HG03575 (cell line): ENCODE measurements around the gene ADGRF3.
A peak's percentile ranks its signal among the peaks of the same experiment; 100 is the strongest.
"Not testable (repeated sequence)": the region's sequence is repeated elsewhere in the genome, so short reads cannot be mapped to it uniquely, and the experiment has no call there.

ENCODE experiments used
- ATAC-seq: cut with Tn5 transposase; IDR thresholded peaks from one replicate; pipeline ENCODE4 v1.9.1; 2021; ENCODE audit not compliant: unreplicated experiment, insufficient number of reproducible peaks, low FRiP score; ENCODE audit errors: extremely low read depth

The ADGRF3 gene

GRCh38 chr2:26352892-26353291, 6.3 kb upstream of the ADGRF3 start:
- no peak for ATAC-seq

GRCh38 chr2:26351375-26352090, 4.9 kb upstream of the ADGRF3 start:
- ATAC-seq, result no peak

GRCh38 chr2:26349690-26350089, 3.1 kb upstream of the ADGRF3 start:
- ATAC-seq, result no peak

- ATAC-seq, result no peak
These were observed 787 bp upstream of the ADGRF3 start for GRCh38 chr2:26347286-26347865.

GRCh38 chr2:26345545-26346453, 790 bp downstream of the ADGRF3 start, which contains the start of gene SELENOI:
TSS of gene SELENOI (plus strand) at chr2:26346143. CDS start at chr2:26346233, 90 bp downstream.
- peak; percentile 65 for ATAC-seq

GRCh38 chr2:26345283-26345544, 1.4 kb downstream of the ADGRF3 start:
- ATAC-seq, result no peak

- no peak for ATAC-seq
These were observed 1.9 kb downstream of the ADGRF3 start for GRCh38 chr2:26344581-26345282.

- ATAC-seq, result no peak
These were observed 5.8 kb downstream of the ADGRF3 start for GRCh38 chr2:26340831-26341230.

- no peak for ATAC-seq
These were observed 9.3 kb downstream of the ADGRF3 start for GRCh38 chr2:26337298-26337697.

GRCh38 chr2:26336719-26337118, 9.9 kb downstream of the ADGRF3 start:
- no peak for ATAC-seq

- ATAC-seq, result no peak
These were observed 11.4 kb downstream of the ADGRF3 start for GRCh38 chr2:26335231-26335630.

- ATAC-seq, result no peak
These were observed 13.3 kb downstream of the ADGRF3 start for GRCh38 chr2:26333293-26333692.

GRCh38 chr2:26331321-26331720, 15.3 kb downstream of the ADGRF3 start:
- ATAC-seq, result not testable (repeated sequence)

- no peak for ATAC-seq
These were observed 16.0 kb downstream of the ADGRF3 start for GRCh38 chr2:26330604-26331003.

GRCh38 chr2:26330114-26330549, 16.5 kb downstream of the ADGRF3 start:
- no peak for ATAC-seq

- not testable (repeated sequence) for ATAC-seq
These were observed 17.5 kb downstream of the ADGRF3 start for GRCh38 chr2:26329083-26329482.

- ATAC-seq, result no peak
These were observed 19.0 kb downstream of the ADGRF3 start for GRCh38 chr2:26327291-26328272.

- no peak for ATAC-seq
These were observed 20.1 kb downstream of the ADGRF3 start for GRCh38 chr2:26326514-26326913.
